H4 (cell line): ENCODE measurements around the gene NR2C2AP. TPM values are rescaled to one million over a fixed set of nuclear protein-coding genes. Genes with fewer than 3 reads are reported as not detected.
"Not testable (repeated sequence)": the region's sequence is repeated elsewhere in the genome, so short reads cannot be mapped to it uniquely, and the experiment has no call there.

ENCODE experiments used
- DNase-seq: peaks from one replicate; pipeline ENCODE4 v3.0.0-alpha.2; 2015; ENCODE audit warnings: low spot score
- total RNA-seq: library from RNA; depleted of rRNA; stranded (reverse); fragments of >200 nt; shearing (Covaris generic); gene quantifications from 2 replicates; pipeline ENCODE4 v1.2.3, GENCODE V29; 2014

NR2C2AP gene
- total RNA-seq, 1 experiment from 2014 or later, result 50.5 TPM

DNA sequence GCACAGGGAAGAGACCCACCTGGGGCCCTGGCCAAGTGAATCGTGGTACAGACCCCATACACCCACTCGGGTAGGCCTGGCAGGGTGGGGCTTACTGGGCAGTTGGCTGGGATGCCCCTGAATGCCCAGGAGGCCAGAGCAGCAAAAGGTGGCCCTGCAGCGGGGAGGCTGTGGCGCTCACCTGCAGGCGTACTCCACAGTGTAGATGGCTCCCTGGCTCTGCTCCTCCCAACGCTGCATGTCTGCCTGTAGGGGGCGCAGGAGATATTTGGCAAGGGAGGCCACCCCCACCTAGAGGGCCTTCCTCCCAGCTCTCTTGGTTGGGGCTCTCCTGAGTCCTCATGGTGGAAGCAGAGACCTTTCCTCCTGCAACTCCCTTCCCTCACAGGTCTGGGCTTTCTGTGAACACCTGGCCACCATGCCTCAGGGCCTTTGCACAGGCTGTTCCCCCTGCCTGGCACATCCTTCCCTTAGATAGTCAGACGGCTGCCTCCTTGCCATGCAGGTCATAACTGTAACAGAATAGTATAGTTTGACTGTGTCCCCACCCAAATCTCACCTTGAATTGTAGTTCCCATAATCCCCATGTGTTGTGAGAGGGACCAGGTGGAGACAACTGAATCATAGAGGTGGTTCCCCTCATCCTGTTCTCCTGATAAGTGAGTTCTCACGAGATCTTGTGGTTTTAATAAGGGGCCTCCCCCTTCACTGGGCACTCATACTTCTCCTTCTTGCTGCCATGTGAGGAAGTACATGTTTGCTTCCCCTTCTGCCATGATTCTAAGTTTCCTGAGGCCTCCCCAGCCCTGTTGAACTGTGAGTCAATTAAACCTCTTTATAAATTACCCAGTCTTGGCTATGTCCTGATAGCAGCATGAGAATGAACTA is 17.1 kb downstream of the NR2C2AP start:
- DNase-seq, result peak; percentile 53

DNA sequence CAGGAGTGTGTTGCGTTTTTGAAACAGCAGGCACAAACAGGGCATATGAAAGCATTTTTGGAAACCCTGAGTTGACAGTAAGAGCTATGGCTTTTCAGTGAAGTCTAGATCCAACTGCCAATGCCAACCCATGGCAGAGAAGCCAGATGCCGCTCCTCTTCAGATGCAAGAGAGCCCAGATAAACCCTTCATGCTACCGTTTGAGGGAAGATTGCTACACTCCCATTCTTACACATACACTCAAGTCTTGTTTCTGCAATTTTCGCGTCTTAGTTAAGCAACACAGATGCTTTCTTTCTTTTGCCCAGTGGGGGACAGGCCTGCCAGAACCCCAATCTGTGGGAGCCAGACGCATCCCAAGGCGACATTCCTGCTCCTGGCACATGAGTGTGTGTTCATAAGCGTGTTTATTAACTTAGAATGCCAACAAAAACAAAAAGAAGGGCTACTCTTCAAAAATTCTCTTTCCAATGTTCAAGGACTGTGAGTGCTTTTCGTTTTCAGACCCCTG is 21.7 kb downstream of the NR2C2AP start:
- no peak for DNase-seq

DNA sequence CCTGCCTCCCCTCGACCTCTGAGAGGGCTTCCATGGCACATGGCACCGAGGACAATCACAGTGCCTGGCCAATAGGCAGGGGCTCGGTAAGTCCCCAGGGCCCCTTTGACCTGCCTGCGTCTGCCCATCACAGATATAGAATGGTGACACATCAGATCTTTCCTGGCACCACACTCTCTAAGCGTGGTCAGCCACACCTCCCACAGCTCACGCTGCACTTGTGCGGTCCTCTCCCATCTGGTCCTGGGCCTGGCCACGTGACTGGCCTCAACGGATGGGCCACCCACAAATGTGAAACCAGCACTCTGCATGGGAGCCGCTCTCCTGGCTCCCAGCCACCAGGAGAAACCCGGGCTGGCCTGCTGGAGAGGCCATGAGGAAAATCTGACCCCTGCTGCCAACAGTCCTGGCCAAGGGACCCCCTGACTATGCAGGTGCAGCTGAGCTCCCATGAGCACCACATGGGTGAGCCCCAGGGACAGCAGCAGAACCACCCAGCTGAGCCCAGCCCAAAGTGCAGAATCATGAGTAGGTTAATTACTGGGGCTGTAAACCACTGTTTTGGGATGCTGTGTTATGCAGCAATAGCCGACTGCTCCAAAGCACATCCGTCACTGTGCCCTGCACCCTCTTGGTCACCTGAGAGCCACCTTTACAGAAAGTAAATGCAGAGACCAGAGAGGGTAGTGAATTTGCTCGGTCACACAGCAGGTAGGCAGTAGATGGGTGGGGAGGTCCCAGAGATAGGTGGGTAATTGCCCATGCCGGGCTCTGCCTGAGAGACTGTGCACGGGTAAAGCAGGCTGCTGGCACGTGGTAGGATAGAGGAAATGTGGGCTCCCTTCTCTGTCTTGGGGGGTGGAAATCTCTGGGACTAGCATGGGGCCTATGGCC is 23.4 kb downstream of the NR2C2AP start:
- DNase-seq, result peak; percentile 53

DNA sequence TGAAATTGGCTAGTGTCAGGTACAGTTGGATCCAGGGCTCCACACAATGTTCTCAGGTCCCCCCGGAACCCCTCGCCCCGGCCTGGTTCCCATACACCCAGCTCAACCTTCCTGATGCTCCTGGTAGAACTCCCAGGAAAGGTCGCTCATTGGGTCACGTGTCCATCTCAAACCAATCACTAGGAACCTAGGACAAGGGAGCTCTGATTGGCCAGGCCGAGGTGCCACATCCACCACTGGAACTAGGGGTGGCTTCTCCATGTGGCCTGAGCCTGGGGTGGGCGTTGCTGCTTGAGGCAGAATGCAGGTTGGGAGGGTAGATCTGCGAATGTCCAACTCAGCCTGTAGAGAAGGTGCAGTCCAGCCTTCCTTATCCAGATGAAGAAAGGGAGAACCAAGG is 26.3 kb downstream of the NR2C2AP start:
- no peak for DNase-seq

DNA sequence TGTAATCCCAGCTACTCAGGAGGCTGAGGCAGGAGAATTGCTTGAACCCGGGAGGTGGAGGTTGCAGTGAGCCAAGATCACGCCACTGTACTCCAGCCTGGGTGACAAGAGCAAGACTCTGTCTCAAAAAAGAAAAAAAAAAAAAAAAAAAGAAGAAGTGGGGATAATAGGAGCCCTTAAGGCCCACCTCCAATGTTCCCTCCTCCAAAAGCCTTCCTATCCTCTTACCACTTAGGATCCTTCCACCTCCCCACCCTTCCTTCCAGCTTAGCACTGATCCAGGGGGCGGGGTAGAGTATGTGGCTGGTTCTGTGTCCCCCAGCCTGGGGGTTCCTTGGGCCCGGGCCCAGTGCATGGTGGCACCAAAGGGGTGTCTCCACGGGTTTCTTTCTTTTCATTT is 30.0 kb downstream of the NR2C2AP start:
- DNase-seq, result not testable (repeated sequence)

DNA sequence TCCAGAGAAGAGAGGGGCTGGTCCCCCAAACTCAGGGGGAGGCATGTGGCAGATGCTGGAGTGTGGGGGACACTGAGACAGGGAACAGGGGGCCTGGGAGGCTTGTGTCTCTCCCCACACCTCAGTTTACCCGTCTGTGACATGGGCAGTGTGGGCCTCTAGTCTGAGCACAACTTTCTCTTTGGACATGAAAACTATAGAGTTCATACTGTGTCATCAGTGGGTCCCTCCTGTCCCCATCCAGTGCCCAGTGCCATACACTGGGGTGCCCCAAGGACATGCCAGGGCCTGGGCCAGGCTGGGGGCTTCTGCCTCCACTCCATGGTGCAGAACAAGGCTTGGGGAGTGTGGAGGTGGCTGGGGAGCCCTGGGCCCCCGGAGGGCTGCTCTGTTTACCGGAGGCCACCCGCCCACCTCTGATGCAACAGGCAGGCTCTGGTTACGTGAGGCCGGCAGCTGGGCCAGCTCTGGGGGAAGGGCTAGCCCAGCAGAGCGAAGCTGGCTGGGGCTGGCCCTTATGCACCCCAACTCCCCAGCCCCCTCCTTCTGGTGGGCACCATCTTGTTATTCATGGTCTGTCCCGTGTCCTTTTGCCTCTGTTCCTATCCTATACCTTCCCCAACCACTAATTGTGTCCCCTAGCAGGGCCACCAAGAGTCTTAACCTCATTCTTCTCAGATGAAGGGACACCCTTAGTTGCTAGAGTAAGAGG is 31.2 kb downstream of the NR2C2AP start:
- DNase-seq, result peak; percentile 77

DNA sequence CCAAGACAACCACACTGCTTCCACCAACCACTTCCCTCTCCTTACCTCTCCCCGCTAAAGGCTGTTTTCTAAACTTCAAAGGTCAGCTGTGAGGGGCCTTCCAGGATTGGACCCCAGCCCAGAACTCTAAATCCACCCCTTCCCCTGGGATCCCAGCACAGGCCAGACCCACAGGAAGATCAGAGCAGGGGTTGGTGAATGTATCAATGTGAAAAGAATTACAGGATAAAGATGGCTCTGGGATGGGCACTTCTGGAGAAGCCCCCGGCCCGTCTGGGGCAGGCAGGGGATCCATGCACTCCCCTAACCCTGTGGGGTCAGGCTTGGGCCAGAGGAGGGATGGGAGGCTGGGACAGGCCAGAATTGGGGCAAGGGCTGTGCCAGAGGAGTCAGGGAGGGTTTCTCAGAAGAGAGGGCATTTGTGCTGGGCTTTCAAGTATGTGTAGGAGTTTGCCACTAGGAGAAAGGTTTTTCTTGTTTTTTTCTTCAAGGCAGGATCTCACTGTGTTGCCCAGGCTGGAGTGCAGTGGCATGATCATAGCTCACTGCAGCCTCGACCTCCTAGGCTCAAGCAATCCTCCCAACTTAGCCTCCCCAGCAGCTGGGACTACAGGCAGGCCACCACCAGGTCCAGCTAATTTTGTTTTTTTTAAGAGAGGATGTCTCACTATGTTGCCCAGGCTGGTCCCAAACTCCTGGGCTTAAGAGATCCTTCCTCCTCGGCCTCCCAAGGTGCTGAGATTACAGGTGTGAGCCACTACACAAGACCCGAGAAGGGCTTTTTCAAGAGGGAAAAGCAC is 32.1 kb downstream of the NR2C2AP start:
- no peak for DNase-seq

DNA sequence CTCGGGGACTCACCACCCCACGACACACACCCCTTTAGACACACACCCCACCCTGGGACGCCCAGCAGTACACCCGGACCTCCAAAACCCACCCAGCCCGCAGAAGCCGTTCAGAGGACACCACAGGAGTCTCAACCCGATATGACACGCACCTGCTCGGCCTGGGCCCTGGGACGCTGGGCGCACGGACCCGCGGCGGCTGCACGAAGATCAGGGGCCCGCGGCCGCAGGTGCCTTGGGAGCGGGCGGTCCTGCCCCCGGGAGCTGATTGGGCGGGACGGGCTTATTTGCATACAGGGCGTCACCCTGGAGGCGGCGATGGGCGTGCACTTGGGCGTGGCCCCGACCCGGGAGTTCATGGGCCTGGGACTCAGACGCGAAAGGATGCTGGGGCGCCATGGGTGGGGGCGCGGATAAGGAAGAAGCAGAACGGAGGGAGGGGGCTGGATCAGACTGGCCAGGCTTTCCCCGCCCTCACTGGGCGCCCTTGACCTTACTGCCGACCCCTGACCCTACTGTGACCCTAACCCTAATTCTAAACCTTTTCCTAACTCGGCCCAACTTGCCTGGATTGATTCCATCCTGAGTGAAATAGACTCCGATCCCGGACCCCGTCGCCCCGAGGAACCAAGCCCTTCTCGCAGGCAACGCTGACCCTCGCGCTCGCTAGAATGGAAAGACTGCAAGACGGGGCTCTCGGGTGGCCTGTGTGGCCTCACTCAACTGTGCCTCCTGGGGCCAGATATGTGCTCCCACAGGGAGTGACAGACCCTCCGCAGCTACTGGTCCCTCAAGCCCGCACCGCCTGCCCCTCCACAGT is 33.0 kb downstream of the NR2C2AP start, which contains the start of gene MEF2B:
TSS of gene MEF2B (minus strand) at position 211 of the 820 bp plus-strand sequence. CDS start 19,528 bp downstream, outside the sequence.
- DNase-seq, result no peak

DNA sequence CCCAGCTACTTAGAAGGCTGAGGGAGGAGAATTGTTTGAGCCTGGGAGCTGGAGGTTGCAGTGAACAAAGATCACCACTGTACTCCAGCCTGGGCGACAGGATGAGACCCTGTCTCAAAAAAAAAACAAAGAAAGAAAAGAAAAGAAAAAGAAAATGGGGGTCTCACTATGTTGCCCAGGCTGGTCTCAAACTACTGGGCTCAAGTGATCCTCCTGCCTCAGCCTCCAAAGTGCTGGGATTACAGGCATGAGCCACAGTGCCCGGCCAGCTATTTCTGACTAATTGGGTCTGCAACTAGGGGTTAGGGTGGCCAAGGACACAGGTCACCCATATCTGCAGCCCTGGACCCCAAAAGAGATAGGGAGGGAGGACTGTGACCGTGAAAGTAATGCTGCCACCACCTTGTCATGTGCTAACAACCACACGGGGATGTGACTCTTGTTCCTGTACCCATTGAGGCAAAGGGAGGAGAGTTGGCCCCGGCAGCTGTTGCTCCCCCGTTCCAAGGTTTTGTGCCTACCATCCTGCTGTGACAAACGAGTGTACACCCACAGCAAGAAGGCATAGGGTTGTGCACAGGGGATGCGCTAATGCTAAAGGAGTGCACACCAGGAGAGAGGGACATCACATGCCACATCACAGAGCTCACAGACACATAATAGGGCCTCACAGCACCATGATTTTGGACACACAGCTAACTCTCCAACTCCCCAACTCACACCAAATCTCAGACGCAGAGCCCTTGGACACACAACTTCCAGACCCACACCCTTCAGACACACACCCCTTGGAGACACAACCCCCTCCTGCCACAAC is 33.8 kb downstream of the NR2C2AP start:
- no peak for DNase-seq

DNA sequence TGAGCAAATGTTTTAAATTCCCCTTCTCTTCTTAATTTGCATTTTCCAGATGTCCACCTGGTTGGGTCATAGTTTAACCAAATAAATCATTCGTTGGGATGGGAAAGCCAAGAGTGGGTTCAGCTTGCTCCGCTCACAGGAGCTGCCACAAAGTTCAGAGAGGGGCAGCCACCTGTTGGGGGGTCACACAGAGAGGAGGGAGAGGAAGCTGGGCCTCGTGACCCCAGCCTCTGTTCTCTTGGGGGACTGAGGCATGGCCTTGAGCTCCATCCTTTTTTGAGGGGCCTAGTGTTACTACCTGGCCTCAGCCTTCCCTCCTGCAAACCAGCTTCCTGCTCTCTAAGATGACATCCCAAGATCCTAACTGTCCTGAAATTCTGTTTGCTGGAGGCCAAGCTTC is 35.6 kb downstream of the NR2C2AP start:
- no peak for DNase-seq

DNA sequence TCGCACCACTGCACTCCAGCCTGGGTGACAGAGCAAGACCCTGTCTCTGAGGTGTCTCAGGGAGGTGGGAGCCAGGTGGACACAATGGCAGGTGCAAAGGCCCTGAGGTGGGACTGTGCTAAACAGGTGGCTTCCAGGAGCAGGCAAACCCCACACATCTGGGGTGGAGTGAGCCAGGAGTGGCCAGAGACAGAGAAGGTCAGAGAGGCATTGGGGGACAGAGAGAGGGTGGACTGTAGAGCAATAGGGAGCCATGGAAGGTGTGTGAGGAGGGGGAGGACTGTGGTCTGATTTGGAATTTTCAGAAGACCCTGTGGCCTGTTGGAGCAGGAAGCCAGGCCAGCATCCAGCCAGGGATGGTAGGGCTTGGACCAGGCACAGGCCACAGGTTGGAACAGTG is 37.8 kb downstream of the NR2C2AP start:
- no peak for DNase-seq

DNA sequence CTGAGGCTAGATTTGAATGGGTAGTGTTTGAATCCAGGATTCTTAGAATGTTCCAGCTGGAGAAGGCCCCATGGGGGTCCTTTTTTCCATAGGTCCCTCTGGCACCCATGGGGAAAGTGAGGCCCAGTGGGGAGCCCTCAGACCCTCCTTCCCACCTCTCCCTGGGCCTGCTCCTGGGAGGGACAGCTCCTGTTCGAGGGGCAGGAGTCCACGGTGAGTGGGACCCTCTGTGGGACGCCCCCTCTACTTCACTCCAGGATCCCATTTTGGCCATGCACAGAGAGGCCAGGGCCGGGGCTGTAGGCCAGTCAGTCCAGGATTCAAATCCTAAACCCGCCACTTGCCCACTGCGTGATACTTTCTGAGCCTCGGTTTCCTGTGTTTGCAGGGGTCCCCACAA is 40.7 kb downstream of the NR2C2AP start:
- no peak for DNase-seq

DNA sequence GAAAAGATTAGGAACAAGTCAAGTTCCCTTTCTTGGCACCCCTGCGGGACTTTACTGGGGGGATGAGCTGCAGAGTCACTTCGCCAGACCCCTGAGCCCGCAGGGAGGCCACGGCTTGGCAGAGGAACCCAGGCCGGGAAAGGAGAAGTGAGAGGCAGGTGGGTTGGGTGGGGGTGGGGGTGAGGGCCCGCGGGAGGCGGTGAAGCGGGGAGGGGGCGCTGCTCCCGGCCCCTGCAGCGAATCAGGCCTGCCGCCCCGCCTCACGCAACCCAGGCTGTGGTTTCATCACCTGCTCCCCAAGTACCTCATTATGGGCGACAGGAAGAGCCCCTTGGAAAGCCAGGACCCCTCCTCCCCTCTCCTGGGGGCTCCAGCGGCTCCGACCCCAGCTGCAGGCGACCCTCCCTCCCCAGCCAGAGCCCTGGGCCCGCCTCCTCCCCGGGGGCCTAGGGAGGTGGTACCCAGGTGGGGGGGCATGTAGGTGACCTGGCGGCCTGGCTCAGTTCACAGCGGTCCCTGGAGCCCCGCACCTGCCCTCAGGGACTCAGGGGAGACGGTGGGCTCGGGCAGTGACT is 42.7 kb downstream of the NR2C2AP start:
- DNase-seq, result no peak

DNA sequence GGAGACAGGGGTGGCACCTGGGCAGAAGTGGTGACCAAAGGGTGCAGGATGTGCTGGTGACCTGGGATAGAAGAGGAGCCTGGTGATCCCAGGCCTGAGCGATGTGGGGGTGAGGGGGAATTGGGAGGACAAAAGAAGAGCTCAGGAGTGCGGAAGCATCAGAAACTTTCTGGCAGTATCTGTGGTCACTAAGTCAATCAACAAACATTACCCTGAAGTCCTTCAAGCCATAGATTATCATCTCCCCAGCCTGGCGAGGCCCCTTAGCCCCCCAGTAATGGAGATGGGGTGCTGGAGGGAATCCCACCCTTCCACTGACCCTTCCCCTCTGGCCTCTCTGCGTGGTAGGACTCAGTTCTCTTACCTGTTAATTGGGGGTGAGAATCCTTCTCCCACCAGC is 43.7 kb downstream of the NR2C2AP start:
- DNase-seq, result no peak

DNA sequence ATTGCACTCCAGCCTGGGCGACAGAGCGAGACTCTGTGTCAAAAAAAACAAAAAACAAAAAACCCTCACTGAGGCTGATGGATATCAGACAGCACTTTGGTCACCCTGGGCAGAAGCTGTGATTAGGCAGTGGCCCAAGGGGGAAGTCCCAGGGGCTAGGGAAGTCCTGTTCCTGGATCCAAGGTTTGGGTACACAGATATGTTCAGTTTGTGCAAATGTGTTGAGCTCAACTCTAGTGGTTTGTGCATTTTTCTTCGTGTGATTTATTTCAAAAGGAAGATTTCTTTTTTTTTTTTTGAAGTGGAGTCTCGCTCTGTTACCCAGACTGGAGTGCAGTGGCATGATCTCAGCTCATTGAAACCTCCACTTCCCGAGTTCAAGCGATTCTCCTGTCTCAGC is 45.4 kb downstream of the NR2C2AP start:
- DNase-seq, result no peak

DNA sequence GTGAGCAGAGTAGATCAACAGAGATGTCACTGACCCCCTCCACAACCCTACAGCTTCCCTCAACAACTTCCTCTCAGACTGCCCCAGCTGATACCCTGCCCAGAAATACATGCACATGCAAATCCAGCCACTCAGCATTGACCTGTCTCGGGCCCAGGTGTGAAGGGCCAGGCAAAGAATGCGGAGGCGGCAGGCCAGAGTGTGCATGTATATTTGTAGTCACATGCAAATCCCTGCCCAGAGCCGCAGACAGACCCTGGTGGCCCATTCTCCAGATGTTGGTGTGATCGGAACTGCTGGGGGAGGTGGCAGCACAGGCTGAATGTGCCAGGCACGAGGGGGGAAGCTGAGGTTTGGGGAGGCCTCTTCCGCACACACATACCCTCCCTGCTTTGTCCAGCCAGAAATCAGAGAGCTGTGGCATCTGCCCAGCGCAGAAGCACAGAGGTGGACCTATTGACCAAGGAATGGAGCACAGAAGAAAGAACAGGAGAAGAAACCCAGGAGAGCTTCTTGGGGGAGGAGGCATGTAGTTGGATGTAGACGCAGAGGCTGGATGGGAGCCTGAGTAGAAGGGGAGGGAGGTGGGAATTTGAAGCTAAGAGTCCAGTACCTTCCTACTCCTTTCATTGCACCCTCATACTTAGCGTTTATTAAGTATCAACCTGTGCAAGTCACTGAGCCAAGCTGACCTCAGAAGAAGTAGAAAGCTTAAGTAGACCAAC is 47.6 kb downstream of the NR2C2AP start:
- DNase-seq, result no peak

DNA sequence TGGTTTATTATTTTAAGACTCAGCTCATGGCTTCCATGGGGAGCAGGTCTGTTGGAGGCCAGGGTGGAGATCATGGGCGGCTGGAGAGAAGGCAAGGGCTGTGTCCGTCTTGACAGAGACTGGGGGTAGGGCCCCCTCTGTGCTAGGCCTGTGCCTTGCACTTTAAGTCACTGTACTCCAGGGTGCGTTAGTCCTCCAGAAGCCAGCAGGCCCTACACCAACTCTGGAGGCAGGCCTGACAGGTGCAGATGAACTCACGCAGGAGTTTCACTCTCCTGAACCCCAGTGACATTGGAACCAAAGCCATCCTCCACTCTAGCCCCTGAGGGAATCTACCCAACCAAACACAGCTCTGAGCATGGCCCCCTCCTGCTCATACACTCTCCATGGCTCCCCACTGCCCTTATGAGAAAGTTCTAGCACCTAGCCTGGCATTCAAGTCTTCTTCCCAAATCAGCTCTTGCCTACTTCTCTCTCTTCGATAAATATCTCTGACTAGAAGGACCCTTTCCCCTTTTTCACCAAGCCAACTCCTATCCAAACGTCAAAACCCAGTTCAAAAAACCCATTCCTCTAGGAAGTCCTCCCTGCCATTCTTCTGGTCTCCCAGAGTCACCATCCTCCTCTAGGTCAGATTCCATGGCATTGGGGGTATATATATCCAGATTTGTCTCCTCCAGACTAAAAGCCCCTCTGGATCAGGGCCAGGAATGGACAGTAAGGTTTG is 48.3 kb downstream of the NR2C2AP start:
- no peak for DNase-seq
